Liver (tissue), 9 donors: ENCODE measurements around the gene GPR62. TPM values are rescaled to one million over a fixed set of nuclear protein-coding genes. Genes with fewer than 3 reads are reported as not detected.
A peak's percentile ranks its signal among the peaks of the same experiment; 100 is the strongest.

Experiments used
- DNase-seq: peaks from one replicate; pipeline ENCODE4 v3.0.0-alpha.2; 2017; ENCODE audit warnings: low spot score
- H3K27ac ChIP-seq, 2 donors: one replicate each; pipeline ENCODE4 v1.7.0; 2013; ENCODE audit warnings: inconsistent platforms in 2 of 2, low read length in 2 of 2, control low read depth in 1 of 2, low read depth in 1 of 2, mild to moderate bottlenecking in 1 of 2
- H3K27me3 ChIP-seq, 4 donors: one replicate each; pipeline versions ENCODE4 v1.6.1 to v1.7.0; 2013; ENCODE audit warnings: low read length in 3 of 4, inconsistent platforms in 1 of 4, mild to moderate bottlenecking in 1 of 4, moderate library complexity in 1 of 4; ENCODE audit not compliant: control insufficient read depth in 4 of 4, insufficient read depth in 4 of 4
- H3K36me3 ChIP-seq, 4 donors: one replicate each; pipeline versions ENCODE4 v1.6.1 to v1.7.0; 2013; ENCODE audit warnings: low read length in 3 of 4, mild to moderate bottlenecking in 3 of 4, low read depth in 1 of 4, moderate library complexity in 1 of 4; ENCODE audit not compliant: control insufficient read depth in 4 of 4, insufficient read depth in 3 of 4
- H3K4me1 ChIP-seq, 4 donors: one replicate each; pipeline versions ENCODE4 v1.6.1 to v1.7.0; 2013; ENCODE audit warnings: low read length in 3 of 4, mild to moderate bottlenecking in 3 of 4, moderate library complexity in 1 of 4; ENCODE audit not compliant: control insufficient read depth in 4 of 4, insufficient read depth in 4 of 4
- H3K4me3 ChIP-seq, 3 donors: one replicate each; pipeline versions ENCODE4 v1.6.1 to v1.7.0; 2013; ENCODE audit warnings: low read length in 3 of 3, control low read depth in 1 of 3, low read depth in 1 of 3, mild to moderate bottlenecking in 1 of 3
- H3K9ac ChIP-seq, 2 donors: one replicate each; pipeline ENCODE4 v1.7.0; 2013; ENCODE audit warnings: low read length in 2 of 2, mild to moderate bottlenecking in 2 of 2, moderate library complexity in 2 of 2, control low read depth in 1 of 2, low read depth in 1 of 2
- H3K9me3 ChIP-seq, 4 donors: one replicate each; pipeline versions ENCODE4 v1.6.1 to v1.7.0; 2013; ENCODE audit warnings: low read length in 3 of 4; ENCODE audit not compliant: control insufficient read depth in 4 of 4
- ATF3 ChIP-seq: IDR thresholded peaks from 2 replicates; pipeline ENCODE4 v1.6.1; 2016; ENCODE audit warnings: antibody characterized with exemption
- CTCF ChIP-seq: fragments of 150-350 bp; IDR thresholded peaks from 2 replicates; pipeline ENCODE4 v1.5.1; 2017; ENCODE audit warnings: improper control_type of control experiment, low read depth, low read length; ENCODE audit not compliant: missing input control
- EGR1 ChIP-seq, 2 donors: IDR thresholded peaks; 2 replicates each; pipeline ENCODE4 v1.6.1; 2016 to 2018; ENCODE audit warnings: antibody characterized with exemption in 2 of 2, low read depth in 2 of 2
- FOXA2 ChIP-seq: IDR thresholded peaks from 2 replicates; pipeline ENCODE4 v1.6.1; 2016; ENCODE audit warnings: antibody characterized with exemption
- GABPA ChIP-seq, 2 donors: IDR thresholded peaks in 1 of 2; conservative IDR thresholded peaks in 1 of 2; 2 replicates each; pipeline ENCODE4 v1.6.1; 2016; ENCODE audit warnings: antibody characterized with exemption in 2 of 2, mild to moderate bottlenecking in 1 of 2, moderate library complexity in 1 of 2
- HNF4A ChIP-seq, 2 donors: conservative IDR thresholded peaks; 2 replicates each; pipeline ENCODE4 v1.6.1; 2016; ENCODE audit warnings: antibody characterized with exemption in 2 of 2, mild to moderate bottlenecking in 2 of 2
- HNF4G ChIP-seq: IDR thresholded peaks from 2 replicates; pipeline ENCODE4 v1.6.1; 2016; ENCODE audit warnings: antibody characterized with exemption
- MAX ChIP-seq: IDR thresholded peaks from 2 replicates; pipeline ENCODE4 v1.6.1; 2016; ENCODE audit warnings: antibody characterized with exemption
- NR2F2 ChIP-seq: IDR thresholded peaks from 2 replicates; pipeline ENCODE4 v1.6.1; 2016; ENCODE audit warnings: antibody characterized with exemption
- REST ChIP-seq: IDR thresholded peaks from 2 replicates; pipeline ENCODE4 v1.6.1; 2016; ENCODE audit warnings: antibody characterized with exemption, mild to moderate bottlenecking
- RXRA ChIP-seq, 2 donors: IDR thresholded peaks; 2 replicates each; pipeline ENCODE4 v1.6.1; 2017 to 2018; ENCODE audit warnings: antibody characterized with exemption in 2 of 2, mild to moderate bottlenecking in 1 of 2
- SP1 ChIP-seq: IDR thresholded peaks from 2 replicates; pipeline ENCODE4 v1.6.1; 2018; ENCODE audit warnings: antibody characterized with exemption, mild to moderate bottlenecking
- TAF1 ChIP-seq: conservative IDR thresholded peaks from 2 replicates; pipeline ENCODE4 v1.6.1; 2016; ENCODE audit warnings: antibody characterized with exemption, mild to moderate bottlenecking
- YY1 ChIP-seq: IDR thresholded peaks from 2 replicates; pipeline ENCODE4 v1.6.1; 2016; ENCODE audit warnings: antibody characterized with exemption, mild to moderate bottlenecking
- ZBTB33 ChIP-seq: IDR thresholded peaks from 2 replicates; pipeline ENCODE4 v1.6.1; 2016; ENCODE audit warnings: antibody characterized with exemption
- WGBS: extraction: QIAGEN DNeasy Blood & Tissue Kit; methylation state at CpG from one replicate; pipeline ENCODE4 v1.1.7; 2013; 5-methylcytosine and 5-hydroxymethylcytosine counted together
- polyA plus RNA-seq, 2 donors: library from polyadenylated mRNA; stranded (reverse) in 1 of 2; unstranded in 1 of 2; fragments of 200-250 nt in 1 of 2; fragments of >200 nt in 1 of 2; fragmentation: Nextera tagmentation in 1 of 2; extraction: Ambion mirVana in 1 of 2; gene quantifications; one replicate each; pipeline versions ENCODE4 v1.2.1 to v1.2.3, GENCODE V29; 2013 to 2015
- total RNA-seq, 2 donors: library from RNA; depleted of rRNA; stranded (reverse); fragments of >200 nt; gene quantifications; one replicate each; pipeline ENCODE4 v1.2.3, GENCODE V29; 2014
- donor health status: healthy.
- donor health status: healthy.
- donor health status: healthy.
- donor health status: healthy.
- donor health status: healthy.

GPR62 gene
- total and polyA plus RNA-seq, 4 donors = 0.07 to 0.08 TPM; not detected in 2

GRCh38 chr3:51983578-51984268 is 28.5 kb downstream of the GPR62 start:
- H3K4me3 ChIP-seq = peak overlapping the region; percentile 62 to 89 (median 68)
- peak overlapping the region; percentile 80 to 92 for H3K9ac ChIP-seq
- no peaks in the 10 kb centered on the region for H3K27me3 ChIP-seq
- no peaks in the 10 kb centered on the region for H3K9me3 ChIP-seq
- WGBS = 31% methylated on average over 22 of the region's 22 CpGs
- H3K4me1 ChIP-seq = peaks cover 6 to 45% (median 25%) of the 10 kb centered on the region in 4 donors
- peaks cover 0 to 3% (median 3%) of the 10 kb centered on the region in 4 donors for H3K36me3 ChIP-seq
- peak overlapping the region; percentile 96 to 100 for H3K27ac ChIP-seq
- TF ChIP-seq NR2F2 (peak; percentile 7), TAF1 (no peak)
- no peak for DNase-seq

- Histone ChIP-seq H3K4me1 (peaks cover 6 to 45% (median 25%) of the 10 kb centered on the region in 4 donors), H3K4me3 (peak overlapping the region; percentile 62 to 89 (median 68)), H3K9me3 (no peaks in the 10 kb centered on the region), H3K27me3 (no peaks in the 10 kb centered on the region), H3K36me3 (peaks cover 0 to 6% (median 4%) of the 10 kb centered on the region in 4 donors), H3K27ac (peak overlapping the region; percentile 96 to 100), H3K9ac (peak overlapping the region; percentile 80 to 92)
- TF ChIP-seq GABPA (IDR thresholded peaks at IDR 0.05 in 1 of 2, conservative IDR thresholded peaks at IDR 0.05 in 1 of 2) = no peak
- TF ChIP-seq SP1 = no peak
- no peak for TF ChIP-seq EGR1 (IDR thresholded peaks at IDR 0.05; ENCODE audit: low read depth in 2 of 2)
- no peak for TF ChIP-seq YY1
- TF ChIP-seq HNF4G = no peak
- no peak for TF ChIP-seq CTCF
- no peak for TF ChIP-seq MAX
- TF ChIP-seq ZBTB33 = no peak
- TF ChIP-seq NR2F2 = no peak
- no peak for TF ChIP-seq TAF1
- no peak for TF ChIP-seq FOXA2
- no peak for TF ChIP-seq ATF3
- no peak for TF ChIP-seq HNF4A (conservative IDR thresholded peaks at IDR 0.05)
- no peak for TF ChIP-seq REST
- TF ChIP-seq RXRA (IDR thresholded peaks at IDR 0.05) = no peak
- DNase-seq = no peak
These were observed 29.1 kb downstream of the GPR62 start for GRCh38 chr3:51984269-51984647.
